SU-DHL-6 (cell line): ENCODE results near the gene SLC43A1.

Source experiments
- CTCF ChIP-seq: fragments of 200-600 bp; sonication (generic); IDR thresholded peaks from one replicate; pipeline ENCODE4 v1.5.1; 2017; ENCODE audit warnings: antibody characterized with exemption, mild to moderate bottlenecking, low read length, moderate library complexity; ENCODE audit not compliant: insufficient read depth, poor library complexity, severe bottlenecking
- EZH2phosphoT487 ChIP-seq: fragments of 200-600 bp; sonication (generic), shearing (Covaris generic); conservative IDR thresholded peaks from 2 replicates; pipeline ENCODE4 v1.6.1; 2018; ENCODE audit warnings: mild to moderate bottlenecking, antibody characterized with exemption, low read length, moderate library complexity, mixed read lengths

GRCh38 chr11:57462597-57462996 is 52.9 kb downstream of the SLC43A1 start:
- TF ChIP-seq EZH2phosphoT487 (no peak), CTCF (no peak)
